ENCODE data around the gene CACNB1.
"Not testable (repeated sequence)": the region's sequence is repeated elsewhere in the genome, so short reads cannot be mapped to it uniquely, and the experiment has no call there.

CACNB1 gene

DNA sequence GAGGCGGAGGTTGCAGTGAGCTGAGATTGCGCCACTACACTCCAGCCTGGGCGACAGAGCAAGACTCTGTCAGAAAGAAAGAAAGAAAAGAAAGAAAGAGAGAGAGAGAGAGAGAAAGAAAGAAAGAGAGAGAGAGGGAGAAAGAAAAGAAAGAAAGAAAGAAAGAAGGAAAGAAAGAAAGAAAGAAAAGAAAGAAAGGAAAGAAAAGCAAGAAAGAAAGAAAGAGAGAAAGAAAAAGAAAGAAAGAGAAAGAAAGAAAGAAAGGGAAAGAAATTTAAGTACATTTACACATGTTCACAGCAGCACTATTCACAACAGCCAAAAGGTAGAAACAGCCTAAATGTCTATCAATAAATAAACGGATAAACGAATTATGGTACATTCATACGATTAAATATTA is 67.9 kb downstream of the CACNB1 start:
- not testable (repeated sequence) for FAIRE-seq; DNase-seq (ENCODE audit: insufficient read length, low spot score)

DNA sequence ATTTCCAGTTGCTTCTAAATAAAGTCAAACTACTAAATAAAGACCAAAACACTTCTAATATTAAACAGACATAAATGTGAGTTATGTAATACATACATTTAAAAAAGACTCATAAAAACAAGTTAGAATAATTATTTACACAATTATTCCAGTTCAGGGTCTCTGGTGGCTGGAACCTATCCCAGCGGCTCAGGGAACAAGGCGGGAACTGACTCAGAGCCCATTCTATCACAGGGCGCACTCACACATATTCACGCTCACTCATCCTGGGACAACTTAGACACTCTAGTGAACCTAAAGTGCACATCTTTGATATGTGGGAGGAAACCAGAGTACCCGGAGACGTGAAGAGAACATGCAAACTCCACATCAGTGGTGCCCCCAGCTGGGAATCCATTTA is 71.0 kb downstream of the CACNB1 start:
- FAIRE-seq (no peak), DNase-seq (ENCODE audit: insufficient read length, low spot score) (no peak)

DNA sequence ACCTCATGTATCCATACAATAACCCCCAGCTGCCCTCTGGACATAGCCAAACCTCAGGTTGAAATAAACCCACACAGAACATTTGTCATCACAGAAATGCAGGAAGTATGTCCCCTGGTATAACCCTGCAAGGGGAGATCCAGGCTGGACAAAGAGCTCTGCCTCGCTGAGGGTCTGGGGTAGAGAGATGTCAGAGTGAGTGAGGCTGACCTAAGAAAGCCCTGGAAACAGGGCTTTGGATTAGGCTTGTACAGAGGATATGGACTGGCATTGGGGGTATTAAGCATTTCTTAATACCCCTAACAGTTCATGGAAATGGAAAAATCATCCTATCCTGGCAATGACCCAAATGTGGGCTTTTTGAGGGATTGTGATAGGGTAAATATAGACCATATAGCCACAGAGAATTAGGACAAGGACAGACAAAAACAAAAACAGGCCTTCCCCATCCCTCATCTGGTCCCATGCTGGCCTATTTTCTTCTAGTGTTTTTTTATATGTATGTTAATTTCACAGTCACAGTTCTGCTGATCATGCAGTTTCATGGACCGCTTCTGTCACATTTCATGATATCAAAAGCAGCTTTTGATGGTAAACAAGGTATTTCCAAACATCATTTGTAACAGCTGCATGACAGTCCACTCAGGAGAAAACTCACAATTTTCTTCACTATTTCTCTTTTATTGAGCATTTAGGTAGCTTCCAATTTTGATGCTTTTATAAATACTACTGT is 72.2 kb downstream of the CACNB1 start:
- DNase-seq (ENCODE audit: insufficient read length, low spot score) = no peak
- FAIRE-seq = no peak

DNA sequence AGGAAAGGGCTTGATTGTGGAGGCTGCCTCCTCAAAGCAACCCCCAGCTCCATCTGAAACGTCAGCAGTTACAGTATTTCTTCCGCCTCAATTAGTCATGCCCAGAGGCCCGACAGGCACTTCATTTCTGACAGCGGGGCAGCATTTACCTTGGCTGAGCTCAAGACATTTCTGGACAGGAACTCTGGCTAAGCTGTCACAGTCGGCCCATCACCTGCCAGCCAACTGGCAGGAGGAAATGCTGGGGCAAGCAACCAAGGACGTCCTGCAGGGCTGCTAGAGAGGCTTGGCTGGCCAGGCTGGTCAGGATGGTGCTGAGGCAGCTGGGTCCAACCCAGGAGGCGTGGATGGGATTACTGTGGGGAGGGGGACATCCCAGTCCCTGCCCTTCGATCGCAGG is 73.8 kb downstream of the CACNB1 start:
- no peak for DNase-seq (ENCODE audit: insufficient read length, low spot score)
- FAIRE-seq = no peak

Data from GM19239 (cell line).